Heart right ventricle (tissue), 16 donors: ENCODE data around the gene CCRL2. TPM values are rescaled to one million over a fixed set of nuclear protein-coding genes. Genes with fewer than 3 reads are reported as not detected.

Experiments
- ATAC-seq, 8 donors: fragments of 200-7000 bp; cut with Tn5 transposase; one replicate each; pipeline ENCODE4 v1.9.1; 2020; ENCODE audit warnings: mild to moderate bottlenecking in 8 of 8, moderate library complexity in 8 of 8, moderate number of reproducible peaks in 1 of 8
- DNase-seq, 2 donors: peaks; one replicate each; pipeline ENCODE4 v3.0.0-alpha.2; 2020
- H3K27ac ChIP-seq, 10 donors: fragments of 200-600 bp; sonication (generic) in 2 of 10; one replicate each; pipeline versions ENCODE4 v1.5.0 to v1.8.0; 2020 to 2022; ENCODE audit warnings: mild to moderate bottlenecking in 3 of 10
- H3K27me3 ChIP-seq, 7 donors: fragments of 200-600 bp; one replicate each; pipeline ENCODE4 v1.8.0; 2021 to 2022; ENCODE audit warnings: mild to moderate bottlenecking in 2 of 7
- H3K36me3 ChIP-seq, 9 donors: fragments of 200-600 bp; sonication (generic) in 1 of 9; one replicate each; pipeline versions ENCODE4 v1.5.0 to v1.8.0; 2020 to 2022; ENCODE audit warnings: mild to moderate bottlenecking in 2 of 9
- H3K4me1 ChIP-seq, 9 donors: fragments of 200-600 bp; sonication (generic) in 1 of 9; one replicate each; pipeline versions ENCODE4 v1.5.0 to v1.8.0; 2020 to 2022; ENCODE audit warnings: mild to moderate bottlenecking in 4 of 9
- H3K4me3 ChIP-seq, 10 donors: fragments of 200-600 bp; sonication (generic) in 2 of 10; one replicate each; pipeline versions ENCODE4 v1.5.0 to v1.8.0; 2020 to 2022; ENCODE audit warnings: mild to moderate bottlenecking in 7 of 10, moderate library complexity in 2 of 10
- H3K9me3 ChIP-seq, 11 donors: fragments of 200-600 bp in 10 of 11; sonication (generic) in 2 of 11; one replicate each; pipeline versions ENCODE4 v1.5.0 to v1.8.0; 2013 to 2022; ENCODE audit warnings: mild to moderate bottlenecking in 2 of 11, control low read depth in 1 of 11, moderate library complexity in 1 of 11
- WGBS, 2 donors: extraction: QIAGEN DNeasy Blood & Tissue Kit; methylation state at CpG; one replicate each; pipeline ENCODE4 v1.1.7; 2013; ENCODE audit warnings: inconsistent platforms in 1 of 2; 5-methylcytosine and 5-hydroxymethylcytosine counted together
- intact Hi-C, 10 donors: fragments of 100-400 bp; cut with DNase I; formaldehyde crosslinking; loops; one replicate each; pipeline versions ENCODE4 v1.11.1 to v1.14.2; 2022
- polyA plus RNA-seq, 2 donors: library from polyadenylated mRNA; stranded (reverse); fragments of 200-250 nt; gene quantifications; one replicate each; pipeline ENCODE4 v1.2.3, GENCODE V29; 2013
- total RNA-seq, 10 donors: library from RNA; stranded (reverse); fragmentation: NEBNext Ultra II Directional in 3 of 10; extraction: Animal tissue kit (Norgen Biotek cat#: 25700) in 3 of 10; gene quantifications; one replicate each; pipeline versions ENCODE4 v1.2.1 to v1.2.4, GENCODE V29; 2021 to 2023
- TF ChIP-seq, protein P1 (sequence below), 9 donors: fragments of 200-600 bp; sonication (generic) in 2 of 9; IDR thresholded peaks; one replicate each; pipeline versions ENCODE4 v1.5.0 to v1.8.0; 2021 to 2022; ENCODE audit warnings: antibody characterized with exemption in 9 of 9, mild to moderate bottlenecking in 5 of 9, moderate library complexity in 1 of 9
- donor health status: Arrhythmogenic right ventricular cardiomyopathy.
- donor health status: ischemic (EF 13 %, LVEDD 7.1; RV severe dilation, severe dysfunction).
- donor health status: healthy with polysubstance abuse.
- donor health status: DM: no; HTN: yes; CAD: no.
- donor health status: DM: no; HTN: no; CAD: no.
- donor health status: ischemic (EF 25% LVEDD 6.9; RV normal size, moderate dysfunction).
- donor health status: ischemic (EF 25% LVEDD 5.7; RV mildly dilated, moderate dysfunction).
- donor health status: healthy.
- donor health status: DM: yes; HTN: yes; CAD: no.
- donor health status: Ischemic cardiomyopathy.
- donor health status: ischemic (EF 35%, LVEDD 5.7; RV mildly dilated, moderate dysfunction).
- donor health status: nonischemic (EF 11% LVEDD 7.7; RV severe dilation, severe dysfunction).
- donor health status: DM: yes; HTN: yes; CAD: no.
- donor health status: PGD.
- donor health status: ischemic (EF 29% LVEDD 5.4; RV normal size, mild dysfunction).
- donor health status: nonischemic (EF 23%, LVEDD 6.1; RV moderate dilation, normal function).

The CCRL2 gene
- total and polyA plus RNA-seq, 12 donors: 1.0 to 5.4 (median 1.7) TPM

DNA sequence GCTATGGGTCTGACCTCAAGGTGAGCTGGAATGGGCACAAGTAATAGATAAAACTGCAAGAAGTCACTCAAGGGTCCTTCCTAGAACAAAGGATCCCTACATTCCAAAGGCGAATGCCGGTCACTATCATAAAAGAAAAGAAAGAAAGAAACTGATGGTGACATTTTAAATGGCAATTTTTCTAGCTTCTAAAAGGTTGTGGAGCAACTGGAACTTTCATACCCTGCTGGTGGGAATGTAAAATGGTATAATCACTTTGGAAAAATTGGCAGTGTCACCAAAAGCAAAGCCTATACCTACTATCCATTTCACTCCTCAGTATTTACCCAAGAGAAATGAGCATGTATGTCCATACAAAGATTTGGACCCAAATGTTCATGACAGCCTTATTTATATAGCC is 4.2 kb downstream of the CCRL2 start:
- no peaks in the 10 kb centered on the region for H3K9me3 ChIP-seq
- peaks cover 0 to 11% (median 0%) of the 10 kb centered on the region in 9 donors for H3K36me3 ChIP-seq
- ATAC-seq: no peak
- H3K4me3 ChIP-seq: no peak overlapping the region
- H3K4me1 ChIP-seq: peaks cover 3 to 91% (median 55%) of the 10 kb centered on the region in 9 donors
- no peak overlapping the region for H3K27ac ChIP-seq
- TF ChIP-seq, protein P1, sequence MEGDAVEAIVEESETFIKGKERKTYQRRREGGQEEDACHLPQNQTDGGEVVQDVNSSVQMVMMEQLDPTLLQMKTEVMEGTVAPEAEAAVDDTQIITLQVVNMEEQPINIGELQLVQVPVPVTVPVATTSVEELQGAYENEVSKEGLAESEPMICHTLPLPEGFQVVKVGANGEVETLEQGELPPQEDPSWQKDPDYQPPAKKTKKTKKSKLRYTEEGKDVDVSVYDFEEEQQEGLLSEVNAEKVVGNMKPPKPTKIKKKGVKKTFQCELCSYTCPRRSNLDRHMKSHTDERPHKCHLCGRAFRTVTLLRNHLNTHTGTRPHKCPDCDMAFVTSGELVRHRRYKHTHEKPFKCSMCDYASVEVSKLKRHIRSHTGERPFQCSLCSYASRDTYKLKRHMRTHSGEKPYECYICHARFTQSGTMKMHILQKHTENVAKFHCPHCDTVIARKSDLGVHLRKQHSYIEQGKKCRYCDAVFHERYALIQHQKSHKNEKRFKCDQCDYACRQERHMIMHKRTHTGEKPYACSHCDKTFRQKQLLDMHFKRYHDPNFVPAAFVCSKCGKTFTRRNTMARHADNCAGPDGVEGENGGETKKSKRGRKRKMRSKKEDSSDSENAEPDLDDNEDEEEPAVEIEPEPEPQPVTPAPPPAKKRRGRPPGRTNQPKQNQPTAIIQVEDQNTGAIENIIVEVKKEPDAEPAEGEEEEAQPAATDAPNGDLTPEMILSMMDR (IDR thresholded peaks at IDR 0.05): peak in 1 of 9 donors; percentile 11
- no peaks in the 10 kb centered on the region for H3K27me3 ChIP-seq
- no peak for DNase-seq
- intact Hi-C loops: no loop called here
- WGBS, 2 donors: 58 to 69% methylated on average over 2 of the region's 2 CpGs

DNA sequence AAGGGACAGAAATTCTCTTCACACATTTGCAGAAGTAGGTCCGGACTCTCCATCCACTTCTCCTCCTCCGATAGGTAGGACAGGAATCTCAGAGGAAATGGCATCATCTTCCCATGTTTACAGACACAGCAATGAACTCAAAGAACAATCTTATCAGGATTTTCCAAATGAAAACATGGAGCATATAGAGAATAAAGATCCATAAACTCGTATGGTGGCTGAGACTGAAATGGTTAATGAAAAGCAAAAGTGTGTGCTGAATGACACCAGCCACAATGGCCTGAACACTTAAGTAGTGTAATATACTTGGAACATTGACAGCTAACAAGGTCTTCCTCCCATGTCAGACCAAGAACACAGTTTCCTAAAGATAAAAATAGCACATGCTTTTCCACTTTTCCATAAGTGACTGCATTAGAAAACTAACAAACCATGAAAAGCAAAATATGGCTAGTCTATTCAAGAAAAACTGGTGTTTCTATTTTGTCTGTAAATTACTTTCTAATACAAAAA is 5.8 kb downstream of the CCRL2 start:
- TF ChIP-seq, protein P1 (IDR thresholded peaks at IDR 0.05): no peak
- Histone ChIP-seq H3K4me3 (no peak overlapping the region), H3K36me3 (peaks cover 0 to 11% (median 0%) of the 10 kb centered on the region in 9 donors), H3K9me3 (no peaks in the 10 kb centered on the region), H3K27me3 (no peaks in the 10 kb centered on the region), H3K4me1 (peaks cover 3 to 85% (median 48%) of the 10 kb centered on the region in 9 donors), H3K27ac (peak overlapping the region in 9 of 10 donors; percentile 8 to 76 (median 44))
- intact Hi-C loops: no loop called here
- WGBS, 2 donors: 32% methylated on average over 3 of the region's 3 CpGs
- DNase-seq (no peak), ATAC-seq (peak in 5 of 8 donors; percentile 32 to 56 (median 50))

DNA sequence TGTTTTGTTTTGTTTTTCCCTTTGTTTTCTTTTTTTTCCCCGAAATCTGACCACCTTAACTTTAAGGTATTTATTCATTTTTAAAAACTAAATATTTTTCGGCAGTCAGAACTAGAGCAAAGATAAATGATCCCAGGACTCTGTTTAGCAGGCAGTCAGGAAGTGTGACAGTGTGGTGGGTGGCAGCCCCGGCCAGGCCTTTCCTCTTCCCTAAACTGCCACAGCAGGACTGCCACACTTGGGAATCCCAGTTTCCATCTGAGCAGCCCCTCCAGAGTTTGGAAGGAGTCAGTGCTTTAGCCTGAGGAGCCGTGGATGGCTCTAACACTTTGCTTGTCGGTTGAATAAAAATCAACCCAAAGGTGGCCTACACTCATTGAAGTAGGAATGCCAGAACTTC is 6.9 kb downstream of the CCRL2 start:
- H3K4me1 ChIP-seq: peaks cover 3 to 75% (median 43%) of the 10 kb centered on the region in 9 donors

DNA sequence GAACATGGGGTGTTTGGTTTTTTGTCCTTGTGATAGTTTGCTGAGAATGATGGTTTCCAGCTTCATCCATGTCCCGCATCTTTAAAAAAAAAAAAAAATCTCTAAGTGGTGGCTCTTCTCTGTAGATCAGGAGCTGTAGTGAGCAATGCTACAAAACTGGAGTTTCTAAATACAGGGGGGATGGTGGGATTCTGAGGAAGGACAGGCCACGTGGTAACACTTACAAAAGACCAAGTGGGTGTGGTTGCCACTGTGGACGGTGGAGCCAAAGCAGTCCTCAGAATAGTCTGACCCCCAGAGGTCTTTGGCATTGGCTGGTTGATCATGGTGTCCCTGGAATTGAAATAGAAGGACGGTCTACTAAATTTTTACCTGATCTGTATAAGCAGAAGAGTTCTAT is 7.7 kb downstream of the CCRL2 start:
- no peaks in the 10 kb centered on the region for H3K9me3 ChIP-seq
- 69 to 79% methylated on average over 4 of the region's 4 CpGs for WGBS, 2 donors
- TF ChIP-seq, protein P1 (IDR thresholded peaks at IDR 0.05): no peak
- DNase-seq (no peak), ATAC-seq (no peak)
- H3K27ac ChIP-seq: no peak overlapping the region
- intact Hi-C loops: no loop called here
- no peak overlapping the region for H3K4me3 ChIP-seq
- no peaks in the 10 kb centered on the region for H3K36me3 ChIP-seq
- no peaks in the 10 kb centered on the region for H3K27me3 ChIP-seq
- H3K4me1 ChIP-seq: peaks cover 3 to 69% (median 42%) of the 10 kb centered on the region in 9 donors

More for the DNA sequence above, 6.9 kb downstream of the CCRL2 start:
- Histone ChIP-seq H3K9me3 (no peaks in the 10 kb centered on the region), H3K4me3 (no peak overlapping the region), H3K36me3 (peaks cover 0 to 3% (median 0%) of the 10 kb centered on the region in 9 donors), H3K27ac (peak overlapping the region in 3 of 10 donors; percentile 18 to 76 (median 45)), H3K27me3 (no peaks in the 10 kb centered on the region)
- ATAC-seq: no peak
- DNase-seq: no peak
- TF ChIP-seq, protein P1 (IDR thresholded peaks at IDR 0.05): no peak
- intact Hi-C loops: no loop called here
- 69 to 70% methylated on average over 5 of the region's 5 CpGs for WGBS, 2 donors
